GM18526 (cell line): Measurements from ENCODE around the gene PARD3.

Source experiments
- POLR2A ChIP-seq: IDR thresholded peaks from 3 replicates; pipeline ENCODE4 v1.6.1; 2011; ENCODE audit not compliant: insufficient read length; ENCODE audit errors: extremely low read depth

PARD3 gene

GRCh38 chr10:34815185-34816084 is at the start of gene PARD3:
Gene PARD3 (minus strand): TSS chr10:34815296. CDS start chr10:34814995, 301 bp downstream.
- peak; percentile 44 for TF ChIP-seq POLR2A

- TF ChIP-seq POLR2A: no peak
Observed at GRCh38 chr10:34864149-34865067, 49.3 kb upstream of the PARD3 start.

GRCh38 chr10:34862892-34863291 is 47.8 kb upstream of the PARD3 start:
- TF ChIP-seq POLR2A: no peak

- no peak for TF ChIP-seq POLR2A
Observed at GRCh38 chr10:34861293-34862021, 46.4 kb upstream of the PARD3 start.

- no peak for TF ChIP-seq POLR2A
Observed at GRCh38 chr10:34859170-34859569, 44.1 kb upstream of the PARD3 start.

- no peak for TF ChIP-seq POLR2A
Observed at GRCh38 chr10:34858003-34858402, 42.9 kb upstream of the PARD3 start.

- TF ChIP-seq POLR2A: no peak
Observed at GRCh38 chr10:34854147-34854601, 39.1 kb upstream of the PARD3 start.

- TF ChIP-seq POLR2A: no peak
Observed at GRCh38 chr10:34853357-34853756, 38.3 kb upstream of the PARD3 start.

GRCh38 chr10:34850558-34850957 is 35.5 kb upstream of the PARD3 start:
- TF ChIP-seq POLR2A: no peak

GRCh38 chr10:34850036-34850435 is 34.9 kb upstream of the PARD3 start:
- no peak for TF ChIP-seq POLR2A

GRCh38 chr10:34845070-34845469 is 30.0 kb upstream of the PARD3 start:
- TF ChIP-seq POLR2A: no peak

GRCh38 chr10:34844448-34844847 is 29.4 kb upstream of the PARD3 start:
- no peak for TF ChIP-seq POLR2A

GRCh38 chr10:34838366-34838900 is 23.3 kb upstream of the PARD3 start:
- TF ChIP-seq POLR2A: no peak

GRCh38 chr10:34835908-34836508 is 20.9 kb upstream of the PARD3 start:
- TF ChIP-seq POLR2A: no peak
